Bronchial epithelial cell (primary cell): ENCODE measurements around the gene PIGV. TPM values are rescaled to one million over a fixed set of nuclear protein-coding genes. Genes with fewer than 3 reads are reported as not detected.

ENCODE experiments used
- DNase-seq: peaks from one replicate; pipeline ENCODE4 v3.0.0-alpha.2; 2010; ENCODE audit warnings: low read depth
- FAIRE-seq: peaks from 2 replicates; lab custom pipeline; 2011; peaks lifted over from hg19 to GRCh38; lab: Jason Lieb, UNC
- H3K27me3 ChIP-seq: 2 replicates; pipeline ENCODE4 v1.5.1; 2011; ENCODE audit warnings: low read length; ENCODE audit not compliant: control insufficient read depth, insufficient read depth
- H3K36me3 ChIP-seq: 2 replicates; pipeline ENCODE4 v1.5.1; 2011; ENCODE audit warnings: low read length; ENCODE audit not compliant: control insufficient read depth, insufficient read depth
- H3K4me3 ChIP-seq: 2 replicates; pipeline ENCODE4 v1.5.1; 2011; ENCODE audit warnings: mild to moderate bottlenecking, low read depth, low read length, control low read depth
- CTCF ChIP-seq: IDR thresholded peaks from 2 replicates; pipeline ENCODE4 v1.5.1; 2011; ENCODE audit warnings: mild to moderate bottlenecking, moderate library complexity, low read length, control low read depth, inconsistent platforms; ENCODE audit not compliant: insufficient read depth, severe bottlenecking
- total RNA-seq: library from RNA; depleted of rRNA; stranded (reverse); fragments of >200 nt; gene quantifications from 2 replicates; pipeline ENCODE4 v1.2.1, GENCODE V29; 2014

The PIGV gene
- total RNA-seq, 1 donor from 2014 or later, result 14.2 TPM

- H3K36me3 ChIP-seq, result peaks cover 42% of the 10 kb centered on the region
- H3K4me3 ChIP-seq, result no peak overlapping the region
- TF ChIP-seq CTCF, result no peak
- no peaks in the 10 kb centered on the region for H3K27me3 ChIP-seq
- FAIRE-seq, result peak; percentile 18
- DNase-seq, result no peak
Observed at GRCh38 chr1:26779098-26779668, 8.6 kb upstream of the PIGV start.

- Histone ChIP-seq H3K36me3 (peaks cover 32% of the 10 kb centered on the region), H3K4me3 (no peak overlapping the region), H3K27me3 (no peaks in the 10 kb centered on the region)
- FAIRE-seq (no peak), DNase-seq (no peak)
- TF ChIP-seq CTCF, result no peak
Observed at GRCh38 chr1:26780344-26780957, 7.3 kb upstream of the PIGV start.

DNA sequence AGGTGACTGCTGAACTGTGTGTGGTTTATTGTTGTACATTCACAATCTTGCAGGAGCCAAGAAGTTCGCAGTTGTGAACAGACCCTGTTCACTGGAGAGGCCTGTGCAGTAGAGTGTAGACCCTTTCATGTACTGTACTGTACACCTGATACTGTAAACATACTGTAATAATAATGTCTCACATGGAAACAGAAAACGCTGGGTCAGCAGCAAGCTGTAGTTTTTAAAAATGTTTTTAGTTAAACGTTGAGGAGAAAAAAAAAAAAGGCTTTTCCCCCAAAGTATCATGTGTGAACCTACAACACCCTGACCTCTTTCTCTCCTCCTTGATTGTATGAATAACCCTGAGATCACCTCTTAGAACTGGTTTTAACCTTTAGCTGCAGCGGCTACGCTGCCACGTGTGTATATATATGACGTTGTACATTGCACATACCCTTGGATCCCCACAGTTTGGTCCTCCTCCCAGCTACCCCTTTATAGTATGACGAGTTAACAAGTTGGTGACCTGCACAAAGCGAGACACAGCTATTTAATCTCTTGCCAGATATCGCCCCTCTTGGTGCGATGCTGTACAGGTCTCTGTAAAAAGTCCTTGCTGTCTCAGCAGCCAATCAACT, 6.4 kb upstream of the PIGV start:
- H3K36me3 ChIP-seq, result peaks cover 28% of the 10 kb centered on the region
- TF ChIP-seq CTCF, result no peak
- H3K27me3 ChIP-seq, result no peaks in the 10 kb centered on the region
- no peak for FAIRE-seq
- DNase-seq, result no peak
- H3K4me3 ChIP-seq, result no peak overlapping the region

DNA sequence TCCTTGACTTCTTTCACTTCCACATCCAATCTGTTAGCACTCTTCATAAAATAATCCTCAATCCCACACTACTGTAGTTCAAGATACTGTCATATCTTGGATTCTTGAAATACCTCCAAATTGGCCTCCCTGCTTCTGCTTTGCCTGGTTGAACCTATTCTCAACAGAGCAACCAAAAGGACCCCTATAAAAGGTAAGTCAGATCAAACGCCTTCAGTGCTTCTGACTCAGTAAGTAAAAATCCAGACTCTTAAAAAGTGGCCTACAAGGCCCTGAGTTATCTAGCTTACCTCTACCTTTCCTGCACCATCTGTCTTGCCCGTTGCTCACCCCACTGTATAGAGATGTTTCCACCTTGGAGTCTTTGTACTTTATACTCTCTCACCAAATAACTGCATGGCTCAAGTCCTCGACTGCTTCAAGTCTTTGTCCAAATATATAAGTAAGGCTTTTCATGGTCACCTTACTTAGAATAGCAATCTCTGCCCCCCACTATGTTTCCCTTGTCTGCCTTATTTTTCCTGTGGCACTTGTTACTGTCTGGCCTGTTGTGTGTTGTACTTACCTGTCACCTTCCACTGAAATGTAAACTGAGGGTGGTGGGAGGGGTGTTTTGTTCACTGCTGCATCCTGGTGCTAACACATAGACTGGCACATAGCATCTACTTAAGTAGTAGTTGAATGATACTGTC, 5.1 kb upstream of the PIGV start:
- no peak for DNase-seq
- Histone ChIP-seq H3K27me3 (no peaks in the 10 kb centered on the region), H3K4me3 (no peak overlapping the region), H3K36me3 (peaks cover 21% of the 10 kb centered on the region)
- TF ChIP-seq CTCF, result no peak
- no peak for FAIRE-seq

DNA sequence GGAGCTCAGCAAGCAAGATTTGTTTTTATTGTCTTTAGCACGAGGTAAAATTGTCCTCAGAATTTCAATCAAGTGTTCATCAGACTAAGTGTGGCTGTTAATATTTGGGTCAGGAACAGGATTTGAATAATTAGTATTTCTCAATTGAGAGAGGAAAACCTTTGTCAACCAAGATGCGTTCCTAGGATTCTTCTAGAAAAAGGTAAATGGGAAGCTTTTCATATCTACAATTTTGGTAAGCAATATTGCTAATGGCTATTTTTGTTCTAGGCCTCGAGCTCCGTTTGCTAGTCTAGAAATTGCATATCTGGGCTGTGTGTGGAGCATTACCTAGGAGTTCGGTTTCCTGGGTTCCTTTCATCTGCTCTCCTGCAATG, 4.1 kb upstream of the PIGV start:
- H3K4me3 ChIP-seq, result no peak overlapping the region
- FAIRE-seq (no peak), DNase-seq (no peak)
- H3K27me3 ChIP-seq, result no peaks in the 10 kb centered on the region
- no peak for TF ChIP-seq CTCF
- H3K36me3 ChIP-seq, result peaks cover 15% of the 10 kb centered on the region
